GM12878 (cell line): Measurements from ENCODE around the gene FLYWCH2. TPM values are rescaled to one million over a fixed set of nuclear protein-coding genes. Genes with fewer than 3 reads are reported as not detected.

ENCODE experiments used
- E2F8 ChIP-seq: fragments of 450-650 bp; IDR thresholded peaks from 2 replicates; pipeline ENCODE4 v1.6.1; 2018; ENCODE audit warnings: mild to moderate bottlenecking, low read depth, moderate library complexity; ENCODE audit not compliant: partially characterized antibody
- EED ChIP-seq: sonication (generic); IDR thresholded peaks from 2 replicates; pipeline ENCODE4 v1.6.1; 2016; ENCODE audit warnings: antibody characterized with exemption, low read depth
- FOXM1 ChIP-seq: IDR thresholded peaks from 2 replicates; pipeline ENCODE4 v1.6.1; 2012; ENCODE audit warnings: low read depth, mild to moderate bottlenecking, inconsistent platforms, low read length, moderate library complexity
- HDGF ChIP-seq: fragments of 450-650 bp; IDR thresholded peaks from 2 replicates; pipeline ENCODE4 v1.6.1; 2016; ENCODE audit warnings: antibody characterized with exemption
- LARP7 ChIP-seq: fragments of 450-650 bp; IDR thresholded peaks from 2 replicates; pipeline ENCODE4 v1.6.1; 2017; ENCODE audit warnings: mild to moderate bottlenecking
- MYC ChIP-seq: IDR thresholded peaks from 2 replicates; pipeline ENCODE4 v1.6.1; 2011; ENCODE audit warnings: mild to moderate bottlenecking, low read length, moderate library complexity, inconsistent platforms; ENCODE audit not compliant: insufficient read depth, insufficient replicate concordance, insufficient read length, severe bottlenecking
- NR2C1 ChIP-seq: fragments of 450-650 bp; IDR thresholded peaks from 2 replicates; pipeline ENCODE4 v1.6.1; 2017; ENCODE audit warnings: antibody characterized with exemption, mild to moderate bottlenecking, moderate library complexity
- RUNX3 ChIP-seq: IDR thresholded peaks from 2 replicates; pipeline ENCODE4 v1.6.1; 2012; ENCODE audit warnings: low read length, inconsistent platforms
- SMARCA5 ChIP-seq: fragments of 450-650 bp; IDR thresholded peaks from 2 replicates; pipeline ENCODE4 v1.6.1; 2017; ENCODE audit warnings: mild to moderate bottlenecking
- SMC3 ChIP-seq: IDR thresholded peaks from 2 replicates; pipeline ENCODE4 v1.6.1; 2011; ENCODE audit warnings: low read length, improper control_type of control experiment, borderline replicate concordance
- YBX1 ChIP-seq: fragments of 450-650 bp; IDR thresholded peaks from 2 replicates; pipeline ENCODE4 v1.6.1; 2016; ENCODE audit warnings: antibody characterized with exemption
- polyA plus RNA-seq, 11 experiments: library from polyadenylated mRNA; depleted of rRNA in 4 of 11; unstranded in 6 of 11; stranded (reverse) in 5 of 11; fragments of >200 nt; fragmentation: Nextera tagmentation in 4 of 11; fragmentation: Illumina TruSeq in 1 of 11; extraction: Ambion mirVana in 4 of 11; extraction: Trizol in 1 of 11; gene quantifications; 1 replicate in 1 of 11; 2 replicates in 10 of 11; pipeline versions ENCODE4 v1.2.1 to v1.2.3, GENCODE V29; 2011 to 2016; ENCODE audit warnings: inconsistent platforms in 2 of 11, missing spikeins in 2 of 11, low read depth in 1 of 11
- total RNA-seq, 4 experiments: library from RNA; depleted of rRNA in 3 of 4; stranded (reverse); fragments of >200 nt in 3 of 4; fragmentation: Illumina TruSeq in 1 of 4; extraction: Trizol in 1 of 4; gene quantifications; 2 replicates each; pipeline versions ENCODE4 v1.2.1 to v1.2.3, GENCODE V29; 2013 to 2021
- TF ChIP-seq, protein P1 (sequence below): fragments of 450-650 bp; formaldehyde crosslinking; IDR thresholded peaks from 2 replicates; pipeline ENCODE4 v1.4.0; 2020; ENCODE audit warnings: mild to moderate bottlenecking, moderate library complexity
- TF ChIP-seq, protein P2 (sequence below): IDR thresholded peaks from 2 replicates; pipeline ENCODE4 v1.6.1; 2012; ENCODE audit warnings: mild to moderate bottlenecking, low read depth, low read length
- TF ChIP-seq, protein P3 (sequence below): fragments of 450-650 bp; IDR thresholded peaks from 2 replicates; pipeline ENCODE4 v1.6.1; 2017; ENCODE audit warnings: mild to moderate bottlenecking, low read depth, inconsistent platforms; ENCODE audit not compliant: poor library complexity, severe bottlenecking
- TF ChIP-seq, protein P4 (sequence below): fragments of 450-650 bp; IDR thresholded peaks from 2 replicates; pipeline ENCODE4 v1.6.1; 2017; ENCODE audit warnings: low read depth, mild to moderate bottlenecking, moderate library complexity

Gene FLYWCH2
- total and polyA plus RNA-seq, 10 of the 15 experiments (the other 5 are each of a cell fraction or from before 2014, with no cell fraction given): 0.27 to 43.1 (median 17.7) TPM

DNA sequence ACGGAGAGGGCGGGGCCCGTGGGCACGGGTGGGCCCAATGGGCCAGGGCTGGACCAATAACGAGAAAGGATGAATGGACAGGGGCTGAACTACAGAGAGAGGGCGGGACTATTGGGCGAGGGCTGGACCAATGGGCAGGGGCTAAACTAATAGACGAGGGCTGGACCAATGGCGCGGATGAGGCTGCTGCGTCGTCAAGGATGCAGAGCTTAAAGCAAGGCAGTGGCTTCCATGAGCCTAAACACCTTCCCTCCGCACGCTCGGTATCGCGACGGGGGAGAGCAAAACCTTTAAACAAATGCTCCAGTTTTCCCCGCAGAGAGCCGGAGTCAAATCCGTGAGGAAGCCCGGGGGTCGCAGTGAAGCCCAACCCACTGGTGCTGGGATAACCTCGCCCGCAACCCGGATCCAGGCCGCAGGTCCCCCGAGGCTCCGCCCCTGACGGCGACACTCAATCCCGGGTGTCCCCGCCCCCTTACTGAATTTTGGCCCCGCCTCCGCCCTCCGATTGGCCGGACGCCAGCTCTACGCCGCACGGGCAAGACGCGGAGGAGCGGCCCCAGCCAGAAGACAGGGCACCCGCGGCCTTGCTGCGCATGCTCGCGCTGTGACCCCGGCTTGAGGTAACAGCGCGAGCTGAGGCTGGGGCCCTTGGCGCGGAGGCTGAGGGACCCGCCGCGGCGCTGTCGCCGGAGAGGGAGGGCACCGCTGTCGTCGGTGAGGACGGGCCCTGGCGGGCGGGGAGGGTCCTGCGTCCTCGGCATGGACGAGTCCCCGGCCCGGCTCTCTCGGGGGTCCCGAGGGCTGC lies at the start of gene FLYWCH2 (continued):
- TF ChIP-seq, protein P1, sequence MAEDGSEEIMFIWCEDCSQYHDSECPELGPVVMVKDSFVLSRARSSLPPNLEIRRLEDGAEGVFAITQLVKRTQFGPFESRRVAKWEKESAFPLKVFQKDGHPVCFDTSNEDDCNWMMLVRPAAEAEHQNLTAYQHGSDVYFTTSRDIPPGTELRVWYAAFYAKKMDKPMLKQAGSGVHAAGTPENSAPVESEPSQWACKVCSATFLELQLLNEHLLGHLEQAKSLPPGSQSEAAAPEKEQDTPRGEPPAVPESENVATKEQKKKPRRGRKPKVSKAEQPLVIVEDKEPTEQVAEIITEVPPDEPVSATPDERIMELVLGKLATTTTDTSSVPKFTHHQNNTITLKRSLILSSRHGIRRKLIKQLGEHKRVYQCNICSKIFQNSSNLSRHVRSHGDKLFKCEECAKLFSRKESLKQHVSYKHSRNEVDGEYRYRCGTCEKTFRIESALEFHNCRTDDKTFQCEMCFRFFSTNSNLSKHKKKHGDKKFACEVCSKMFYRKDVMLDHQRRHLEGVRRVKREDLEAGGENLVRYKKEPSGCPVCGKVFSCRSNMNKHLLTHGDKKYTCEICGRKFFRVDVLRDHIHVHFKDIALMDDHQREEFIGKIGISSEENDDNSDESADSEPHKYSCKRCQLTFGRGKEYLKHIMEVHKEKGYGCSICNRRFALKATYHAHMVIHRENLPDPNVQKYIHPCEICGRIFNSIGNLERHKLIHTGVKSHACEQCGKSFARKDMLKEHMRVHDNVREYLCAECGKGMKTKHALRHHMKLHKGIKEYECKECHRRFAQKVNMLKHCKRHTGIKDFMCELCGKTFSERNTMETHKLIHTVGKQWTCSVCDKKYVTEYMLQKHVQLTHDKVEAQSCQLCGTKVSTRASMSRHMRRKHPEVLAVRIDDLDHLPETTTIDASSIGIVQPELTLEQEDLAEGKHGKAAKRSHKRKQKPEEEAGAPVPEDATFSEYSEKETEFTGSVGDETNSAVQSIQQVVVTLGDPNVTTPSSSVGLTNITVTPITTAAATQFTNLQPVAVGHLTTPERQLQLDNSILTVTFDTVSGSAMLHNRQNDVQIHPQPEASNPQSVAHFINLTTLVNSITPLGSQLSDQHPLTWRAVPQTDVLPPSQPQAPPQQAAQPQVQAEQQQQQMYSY (CRISPR knock-in tag): no peak
- TF ChIP-seq RUNX3 (peak; percentile 29; the same call in 1 of the 2 replicates), NR2C1 (peak; percentile 74), SMARCA5 (peak; percentile 21), LARP7 (peak; percentile 28; the same call in 1 of the 2 replicates), HDGF (peak; percentile 95), MYC (no peak), E2F8 (no peak), FOXM1 (no peak), EED (no peak), YBX1 (no peak), SMC3 (no peak)
- TF ChIP-seq, protein P2, sequence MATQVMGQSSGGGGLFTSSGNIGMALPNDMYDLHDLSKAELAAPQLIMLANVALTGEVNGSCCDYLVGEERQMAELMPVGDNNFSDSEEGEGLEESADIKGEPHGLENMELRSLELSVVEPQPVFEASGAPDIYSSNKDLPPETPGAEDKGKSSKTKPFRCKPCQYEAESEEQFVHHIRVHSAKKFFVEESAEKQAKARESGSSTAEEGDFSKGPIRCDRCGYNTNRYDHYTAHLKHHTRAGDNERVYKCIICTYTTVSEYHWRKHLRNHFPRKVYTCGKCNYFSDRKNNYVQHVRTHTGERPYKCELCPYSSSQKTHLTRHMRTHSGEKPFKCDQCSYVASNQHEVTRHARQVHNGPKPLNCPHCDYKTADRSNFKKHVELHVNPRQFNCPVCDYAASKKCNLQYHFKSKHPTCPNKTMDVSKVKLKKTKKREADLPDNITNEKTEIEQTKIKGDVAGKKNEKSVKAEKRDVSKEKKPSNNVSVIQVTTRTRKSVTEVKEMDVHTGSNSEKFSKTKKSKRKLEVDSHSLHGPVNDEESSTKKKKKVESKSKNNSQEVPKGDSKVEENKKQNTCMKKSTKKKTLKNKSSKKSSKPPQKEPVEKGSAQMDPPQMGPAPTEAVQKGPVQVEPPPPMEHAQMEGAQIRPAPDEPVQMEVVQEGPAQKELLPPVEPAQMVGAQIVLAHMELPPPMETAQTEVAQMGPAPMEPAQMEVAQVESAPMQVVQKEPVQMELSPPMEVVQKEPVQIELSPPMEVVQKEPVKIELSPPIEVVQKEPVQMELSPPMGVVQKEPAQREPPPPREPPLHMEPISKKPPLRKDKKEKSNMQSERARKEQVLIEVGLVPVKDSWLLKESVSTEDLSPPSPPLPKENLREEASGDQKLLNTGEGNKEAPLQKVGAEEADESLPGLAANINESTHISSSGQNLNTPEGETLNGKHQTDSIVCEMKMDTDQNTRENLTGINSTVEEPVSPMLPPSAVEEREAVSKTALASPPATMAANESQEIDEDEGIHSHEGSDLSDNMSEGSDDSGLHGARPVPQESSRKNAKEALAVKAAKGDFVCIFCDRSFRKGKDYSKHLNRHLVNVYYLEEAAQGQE: no peak
- TF ChIP-seq, protein P3, sequence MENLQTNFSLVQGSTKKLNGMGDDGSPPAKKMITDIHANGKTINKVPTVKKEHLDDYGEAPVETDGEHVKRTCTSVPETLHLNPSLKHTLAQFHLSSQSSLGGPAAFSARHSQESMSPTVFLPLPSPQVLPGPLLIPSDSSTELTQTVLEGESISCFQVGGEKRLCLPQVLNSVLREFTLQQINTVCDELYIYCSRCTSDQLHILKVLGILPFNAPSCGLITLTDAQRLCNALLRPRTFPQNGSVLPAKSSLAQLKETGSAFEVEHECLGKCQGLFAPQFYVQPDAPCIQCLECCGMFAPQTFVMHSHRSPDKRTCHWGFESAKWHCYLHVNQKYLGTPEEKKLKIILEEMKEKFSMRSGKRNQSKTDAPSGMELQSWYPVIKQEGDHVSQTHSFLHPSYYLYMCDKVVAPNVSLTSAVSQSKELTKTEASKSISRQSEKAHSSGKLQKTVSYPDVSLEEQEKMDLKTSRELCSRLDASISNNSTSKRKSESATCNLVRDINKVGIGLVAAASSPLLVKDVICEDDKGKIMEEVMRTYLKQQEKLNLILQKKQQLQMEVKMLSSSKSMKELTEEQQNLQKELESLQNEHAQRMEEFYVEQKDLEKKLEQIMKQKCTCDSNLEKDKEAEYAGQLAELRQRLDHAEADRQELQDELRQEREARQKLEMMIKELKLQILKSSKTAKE: no peak
- TF ChIP-seq, protein P4, sequence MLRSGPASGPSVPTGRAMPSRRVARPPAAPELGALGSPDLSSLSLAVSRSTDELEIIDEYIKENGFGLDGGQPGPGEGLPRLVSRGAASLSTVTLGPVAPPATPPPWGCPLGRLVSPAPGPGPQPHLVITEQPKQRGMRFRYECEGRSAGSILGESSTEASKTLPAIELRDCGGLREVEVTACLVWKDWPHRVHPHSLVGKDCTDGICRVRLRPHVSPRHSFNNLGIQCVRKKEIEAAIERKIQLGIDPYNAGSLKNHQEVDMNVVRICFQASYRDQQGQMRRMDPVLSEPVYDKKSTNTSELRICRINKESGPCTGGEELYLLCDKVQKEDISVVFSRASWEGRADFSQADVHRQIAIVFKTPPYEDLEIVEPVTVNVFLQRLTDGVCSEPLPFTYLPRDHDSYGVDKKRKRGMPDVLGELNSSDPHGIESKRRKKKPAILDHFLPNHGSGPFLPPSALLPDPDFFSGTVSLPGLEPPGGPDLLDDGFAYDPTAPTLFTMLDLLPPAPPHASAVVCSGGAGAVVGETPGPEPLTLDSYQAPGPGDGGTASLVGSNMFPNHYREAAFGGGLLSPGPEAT: peak; percentile 60; the same call in 1 of the 2 replicates
